PFSK-1 (cell line): Measurements from ENCODE around the gene PELO.

Experiments
- POLR2AphosphoS5 ChIP-seq: IDR thresholded peaks from 2 replicates; pipeline ENCODE4 v1.6.1; 2012; ENCODE audit warnings: low read depth, mild to moderate bottlenecking, control low read depth, low read length, moderate library complexity
- REST ChIP-seq, 2 experiments: IDR thresholded peaks; 2 replicates each; pipeline versions ENCODE4 v1.6.1 to v1.8.0; 2011 to 2012; ENCODE audit warnings: low read depth in 2 of 2, low read length in 2 of 2, control low read depth in 1 of 2, inconsistent platforms in 1 of 2, mild to moderate bottlenecking in 1 of 2, moderate library complexity in 1 of 2; ENCODE audit not compliant: insufficient read depth in 1 of 2
- SIN3A ChIP-seq: IDR thresholded peaks from 2 replicates; pipeline ENCODE4 v1.6.1; 2012; ENCODE audit warnings: mild to moderate bottlenecking, low read length, moderate library complexity, borderline replicate concordance; ENCODE audit not compliant: insufficient read depth

DNA sequence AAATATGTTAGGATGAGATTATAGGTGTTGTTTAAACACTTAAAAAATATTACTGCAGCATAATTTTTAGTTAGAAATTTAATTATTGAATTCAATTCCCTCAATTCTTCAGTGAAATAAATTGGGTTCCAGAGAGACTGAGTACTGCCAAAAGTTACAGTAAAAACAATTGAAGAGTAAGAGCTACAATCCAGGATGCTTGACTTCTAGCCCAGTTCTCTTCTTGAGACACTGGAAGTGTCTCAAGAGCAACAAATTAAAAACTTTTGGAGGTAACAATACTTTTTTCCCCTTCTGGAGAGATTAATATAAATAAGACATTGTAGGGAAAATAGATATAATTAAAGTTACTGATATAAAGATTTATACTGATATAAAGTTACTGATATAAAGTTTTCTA, 8.3 kb downstream of the PELO start:
- TF ChIP-seq REST (IDR thresholded peaks at IDR 0.05; ENCODE audit: insufficient read depth in 1 of 2, low read depth in 2 of 2, low read length in 2 of 2) (no peak), POLR2AphosphoS5 (no peak), SIN3A (no peak)
